ENCODE results near the gene SPAST.
"Not testable (repeated sequence)": the region's sequence is repeated elsewhere in the genome, so short reads cannot be mapped to it uniquely, and the experiment has no call there.

Gene SPAST

DNA sequence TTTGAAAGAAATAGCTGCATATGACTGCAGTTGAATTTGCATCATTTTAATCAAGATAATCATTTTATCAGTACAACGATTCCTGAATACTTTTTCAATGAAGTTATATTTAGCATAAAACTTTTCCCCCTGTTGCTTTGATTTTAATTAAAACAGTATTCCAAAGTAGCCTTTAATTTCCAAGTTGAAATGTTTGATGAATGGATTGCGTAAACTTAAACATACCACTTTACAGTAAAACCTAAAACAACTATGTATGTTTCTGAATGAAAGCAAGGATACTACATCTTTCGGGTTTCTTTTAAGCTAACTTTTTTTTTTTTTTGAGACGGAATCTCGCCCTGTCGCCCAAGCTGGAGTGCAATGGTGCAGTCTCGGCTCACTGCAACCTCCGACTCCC is 1.4 kb downstream of the SPAST start:
- peak overlapping the region; percentile 87 for H3K27ac Mint-ChIP-seq
- no peaks in the 10 kb centered on the region for H3K9me3 Mint-ChIP-seq
- ATAC-seq (replicated peaks): no peak
- peaks cover 3% of the 10 kb centered on the region in 2 donors for H3K36me3 Mint-ChIP-seq
- DNase-seq: no peak
- H3K4me1 Mint-ChIP-seq: peaks cover 14 to 38% of the 10 kb centered on the region in 2 donors
- H3K4me3 Mint-ChIP-seq: peak overlapping the region; percentile 92 to 97
- H3K27me3 Mint-ChIP-seq: no peaks in the 10 kb centered on the region

GRCh38 chr2:32067549-32067948 is 4.2 kb downstream of the SPAST start:
- no peak for ATAC-seq (replicated peaks)
- no peak overlapping the region for H3K4me3 Mint-ChIP-seq
- no peak for DNase-seq
- peaks cover 3 to 8% of the 10 kb centered on the region in 2 donors for H3K36me3 Mint-ChIP-seq
- H3K9me3 Mint-ChIP-seq: no peaks in the 10 kb centered on the region
- H3K4me1 Mint-ChIP-seq: peaks cover 13 to 45% of the 10 kb centered on the region in 2 donors
- H3K27me3 Mint-ChIP-seq: no peaks in the 10 kb centered on the region
- no peak overlapping the region for H3K27ac Mint-ChIP-seq

DNA sequence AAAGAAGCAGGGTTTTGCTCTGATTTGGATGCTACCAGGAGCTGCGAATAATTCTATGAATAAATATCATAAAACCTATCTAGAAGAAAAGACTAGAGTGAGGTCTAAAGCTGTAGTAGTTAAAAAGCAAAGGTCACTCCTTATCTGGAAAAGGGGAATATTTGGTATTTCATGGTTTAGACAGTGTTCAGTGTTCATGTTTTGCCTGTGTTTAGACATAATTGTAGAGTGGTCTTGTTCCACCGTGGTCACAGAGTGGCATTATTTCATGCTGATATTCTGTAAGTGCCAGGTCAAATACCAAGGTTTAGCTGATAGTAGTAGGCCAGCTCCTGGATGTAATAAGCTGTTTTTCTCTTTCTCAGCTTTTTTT is 10.8 kb downstream of the SPAST start:
- Mint-ChIP-seq H3K4me1 (peaks cover 4 to 34% of the 10 kb centered on the region in 2 donors), H3K4me3 (no peak overlapping the region), H3K36me3 (peaks cover 0 to 13% of the 10 kb centered on the region in 2 donors), H3K27ac (no peak overlapping the region), H3K27me3 (no peaks in the 10 kb centered on the region), H3K9me3 (no peaks in the 10 kb centered on the region)
- ATAC-seq (replicated peaks) (no peak), DNase-seq (no peak)

DNA sequence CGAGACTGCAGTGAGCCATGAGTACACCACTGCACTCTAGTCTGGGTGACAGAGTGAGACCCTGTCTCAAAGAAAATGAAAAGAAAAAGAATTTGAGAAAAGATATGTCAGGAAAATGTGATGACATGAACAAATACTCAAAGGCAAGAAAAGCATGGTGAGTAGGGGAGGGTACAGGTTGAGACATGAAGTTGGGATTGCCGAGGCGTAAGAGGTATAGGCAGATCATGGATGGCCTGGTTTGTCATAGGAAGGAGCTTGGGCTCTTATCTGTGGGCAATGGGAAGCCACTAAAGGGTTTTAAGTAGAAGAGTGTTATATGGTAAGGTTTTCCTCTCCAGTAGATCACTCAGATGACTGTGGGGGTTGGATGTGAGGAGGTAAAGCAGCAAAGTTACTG is 32.3 kb downstream of the SPAST start:
- DNase-seq (no peak), ATAC-seq (replicated peaks) (no peak)
- no peak overlapping the region for H3K4me3 Mint-ChIP-seq
- peaks cover 12 to 22% of the 10 kb centered on the region in 2 donors for H3K36me3 Mint-ChIP-seq
- no peaks in the 10 kb centered on the region for H3K9me3 Mint-ChIP-seq
- no peaks in the 10 kb centered on the region for H3K27me3 Mint-ChIP-seq
- H3K4me1 Mint-ChIP-seq: peaks cover 0 to 2% of the 10 kb centered on the region in 2 donors
- no peak overlapping the region for H3K27ac Mint-ChIP-seq

- Mint-ChIP-seq H3K36me3 (peaks cover 38 to 46% of the 10 kb centered on the region in 2 donors), H3K4me1 (peaks cover 0 to 12% of the 10 kb centered on the region in 2 donors), H3K4me3 (no peak overlapping the region), H3K27ac (no peak overlapping the region), H3K27me3 (no peaks in the 10 kb centered on the region), H3K9me3 (no peaks in the 10 kb centered on the region)
- no peak for DNase-seq
- no peak for ATAC-seq (replicated peaks)
Observed at GRCh38 chr2:32108111-32108510, 44.8 kb downstream of the SPAST start.

DNA sequence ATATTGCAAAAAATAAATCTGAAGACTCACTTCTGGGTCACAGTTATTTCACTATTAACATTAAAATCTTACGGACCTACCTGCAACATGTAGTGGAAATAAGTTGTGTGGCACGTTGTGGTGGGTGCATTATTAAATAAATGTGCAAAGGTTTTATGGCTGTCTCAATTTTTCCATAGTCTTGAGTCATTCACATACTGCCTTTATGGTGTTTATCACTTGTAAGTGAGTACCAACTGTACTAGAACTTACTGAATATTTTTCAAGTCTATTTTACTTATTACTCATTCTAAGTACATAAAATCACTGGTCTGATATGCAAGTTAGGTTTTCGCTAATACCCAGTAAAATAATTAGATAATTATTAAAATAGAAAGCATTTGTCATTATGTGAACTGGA is 54.7 kb downstream of the SPAST start:
- DNase-seq: no peak
- Mint-ChIP-seq H3K4me3 (no peak overlapping the region), H3K36me3 (peaks cover 9 to 30% of the 10 kb centered on the region in 2 donors), H3K27ac (peak overlapping the region; percentile 14), H3K9me3 (no peaks in the 10 kb centered on the region), H3K4me1 (no peaks in the 10 kb centered on the region), H3K27me3 (no peaks in the 10 kb centered on the region)
- no peak for ATAC-seq (replicated peaks)

- Mint-ChIP-seq H3K27me3 (no peaks in the 10 kb centered on the region), H3K9me3 (no peaks in the 10 kb centered on the region)
- no peak for ATAC-seq (replicated peaks)
Observed at GRCh38 chr2:32119161-32119560, 55.8 kb downstream of the SPAST start.

GRCh38 chr2:32124660-32125059 is 61.3 kb downstream of the SPAST start:
- Mint-ChIP-seq H3K9me3 (no peaks in the 10 kb centered on the region), H3K4me3 (no peak overlapping the region), H3K27ac (no peak overlapping the region), H3K27me3 (no peaks in the 10 kb centered on the region), H3K4me1 (no peaks in the 10 kb centered on the region), H3K36me3 (peaks cover 35 to 61% of the 10 kb centered on the region in 2 donors)
- DNase-seq (no peak), ATAC-seq (replicated peaks) (no peak)

More at GRCh38 chr2:32119161-32119560, 55.8 kb downstream of the SPAST start:
- no peak for DNase-seq
- Mint-ChIP-seq H3K27ac (no peak overlapping the region), H3K4me1 (no peaks in the 10 kb centered on the region), H3K36me3 (peaks cover 19 to 41% of the 10 kb centered on the region in 2 donors), H3K4me3 (no peak overlapping the region)

GRCh38 chr2:32128636-32129035 is 65.3 kb downstream of the SPAST start:
- Mint-ChIP-seq H3K36me3 (peaks cover 31 to 44% of the 10 kb centered on the region in 2 donors), H3K27ac (no peak overlapping the region)
- no peak for ATAC-seq (replicated peaks)

DNA sequence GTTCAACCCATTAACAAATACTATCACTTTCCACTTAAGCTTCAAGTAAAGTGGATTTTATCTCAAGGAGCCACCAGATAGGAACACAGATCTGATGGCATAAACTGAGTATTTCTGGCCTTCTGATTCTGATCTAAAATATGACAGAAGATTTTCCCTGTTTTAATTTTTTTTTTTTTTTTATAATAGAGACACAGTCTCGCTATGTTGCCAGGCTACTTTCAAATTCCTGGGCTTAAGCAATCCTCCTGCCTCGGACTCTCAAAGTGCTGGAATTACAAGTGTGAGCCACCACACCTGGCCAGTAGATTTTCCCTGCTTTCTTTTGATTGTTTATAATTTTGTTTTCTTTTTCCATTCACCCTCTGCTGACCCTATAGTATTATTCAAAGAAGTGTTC is 65.7 kb downstream of the SPAST start:
- Mint-ChIP-seq H3K27ac (no peak overlapping the region), H3K36me3 (peaks cover 26 to 40% of the 10 kb centered on the region in 2 donors), H3K4me1 (no peaks in the 10 kb centered on the region), H3K27me3 (no peaks in the 10 kb centered on the region), H3K4me3 (no peak overlapping the region), H3K9me3 (no peaks in the 10 kb centered on the region)
- DNase-seq (no peak), ATAC-seq (replicated peaks) (no peak)

More at GRCh38 chr2:32128636-32129035, 65.3 kb downstream of the SPAST start:
- DNase-seq: no peak
- H3K9me3 Mint-ChIP-seq: no peaks in the 10 kb centered on the region
- no peaks in the 10 kb centered on the region for H3K4me1 Mint-ChIP-seq
- no peaks in the 10 kb centered on the region for H3K27me3 Mint-ChIP-seq
- no peak overlapping the region for H3K4me3 Mint-ChIP-seq

GRCh38 chr2:32135409-32135808 is 72.1 kb downstream of the SPAST start:
- ATAC-seq (replicated peaks) (peak; percentile 56 to 57), DNase-seq (no peak)
- Mint-ChIP-seq H3K9me3 (no peaks in the 10 kb centered on the region), H3K36me3 (peaks cover 19 to 34% of the 10 kb centered on the region in 2 donors), H3K27me3 (no peaks in the 10 kb centered on the region), H3K27ac (peak overlapping the region; percentile 37), H3K4me1 (no peaks in the 10 kb centered on the region), H3K4me3 (no peak overlapping the region)

- H3K4me3 Mint-ChIP-seq: no peak overlapping the region
- H3K36me3 Mint-ChIP-seq: peaks cover 18 to 33% of the 10 kb centered on the region in 2 donors
- no peaks in the 10 kb centered on the region for H3K9me3 Mint-ChIP-seq
- H3K4me1 Mint-ChIP-seq: no peaks in the 10 kb centered on the region
- DNase-seq (no peak), ATAC-seq (replicated peaks) (no peak)
- no peak overlapping the region for H3K27ac Mint-ChIP-seq
- H3K27me3 Mint-ChIP-seq: no peaks in the 10 kb centered on the region
Observed at GRCh38 chr2:32136097-32136496, 72.7 kb downstream of the SPAST start.

DNA sequence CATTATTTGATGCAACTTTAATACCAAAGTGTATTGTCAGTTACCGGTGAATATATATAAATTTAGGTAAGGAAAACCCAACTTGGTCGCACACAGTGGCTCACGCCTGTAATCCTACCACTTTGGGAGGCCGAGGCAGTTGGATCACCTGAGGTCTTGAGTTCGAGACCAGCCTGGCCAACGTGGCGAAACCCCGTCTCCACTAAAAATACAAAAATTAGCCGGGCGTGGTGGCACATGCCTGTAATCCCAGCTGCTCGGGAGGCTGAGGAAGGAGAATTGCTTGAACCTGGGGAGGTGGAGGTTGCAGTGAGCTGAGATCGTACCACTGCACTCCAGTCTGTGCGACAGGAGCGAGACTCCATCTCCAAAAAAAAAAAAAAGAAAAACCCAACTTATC is 88.2 kb downstream of the SPAST start:
- not testable (repeated sequence) for H3K27ac Mint-ChIP-seq; H3K4me3 Mint-ChIP-seq; H3K9me3 Mint-ChIP-seq; DNase-seq; H3K27me3 Mint-ChIP-seq; H3K4me1 Mint-ChIP-seq; H3K36me3 Mint-ChIP-seq; ATAC-seq (replicated peaks)

GRCh38 chr2:32159678-32160077 is 96.3 kb downstream of the SPAST start:
- H3K4me3 Mint-ChIP-seq: no peak overlapping the region
- ATAC-seq (replicated peaks) (no peak), DNase-seq (no peak)
- no peaks in the 10 kb centered on the region for H3K27me3 Mint-ChIP-seq
- peaks cover 8 to 12% of the 10 kb centered on the region in 2 donors for H3K36me3 Mint-ChIP-seq
- H3K27ac Mint-ChIP-seq: no peak overlapping the region
- H3K9me3 Mint-ChIP-seq: peaks cover 0 to 1% of the 10 kb centered on the region in 2 donors
- H3K4me1 Mint-ChIP-seq: peaks cover 0 to 6% of the 10 kb centered on the region in 2 donors

GRCh38 chr2:32161296-32161695 is 97.9 kb downstream of the SPAST start:
- no peak for ATAC-seq (replicated peaks)
- no peak for DNase-seq
- Mint-ChIP-seq H3K9me3 (peaks cover 0 to 1% of the 10 kb centered on the region in 2 donors), H3K27ac (no peak overlapping the region), H3K4me3 (no peak overlapping the region), H3K4me1 (peaks cover 3 to 9% of the 10 kb centered on the region in 2 donors), H3K36me3 (peaks cover 5 to 15% of the 10 kb centered on the region in 2 donors), H3K27me3 (no peaks in the 10 kb centered on the region)

DNA sequence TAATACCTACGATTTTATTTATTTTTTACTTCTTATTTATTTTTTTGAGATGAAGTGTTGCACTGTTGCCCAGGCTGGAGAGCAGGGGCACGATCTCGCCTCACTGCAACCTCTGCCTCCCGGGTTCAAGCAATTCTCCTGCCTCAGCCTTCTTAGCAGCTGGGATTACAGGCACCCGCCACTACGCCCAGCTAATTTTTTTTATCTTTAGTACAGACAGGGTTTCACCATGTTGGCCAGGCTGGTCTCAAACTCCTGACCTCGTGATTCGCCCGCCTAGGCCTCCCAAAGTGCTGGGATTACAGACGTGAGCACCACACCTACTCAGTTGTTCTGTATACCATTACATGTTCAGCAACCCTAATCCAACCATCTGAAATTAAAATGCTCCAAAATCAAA is 100.9 kb downstream of the SPAST start:
- H3K4me1 Mint-ChIP-seq: peaks cover 14 to 31% of the 10 kb centered on the region in 2 donors
- peak overlapping the region; percentile 27 to 95 for H3K4me3 Mint-ChIP-seq
- H3K27me3 Mint-ChIP-seq; DNase-seq; ATAC-seq (replicated peaks); H3K27ac Mint-ChIP-seq; H3K9me3 Mint-ChIP-seq: not testable (repeated sequence)
- H3K36me3 Mint-ChIP-seq: peaks cover 7 to 14% of the 10 kb centered on the region in 2 donors

Measured in stimulated activated naive B cell treated with anti-CD40 and anti-IgM and Interleukin-4, amounts not matched to agents 10 μg/mL and 1 μg/mL and 100 μg/mL, for 72 hours (primary cell).